ENCODE measurements around the gene SLIT1. TPM values are rescaled to one million over a fixed set of nuclear protein-coding genes. Genes with fewer than 3 reads are reported as not detected.

The SLIT1 gene
- total and polyA plus RNA-seq, 2 of the 8 experiments (the other 6 are each of a cell fraction or from before 2014, with no cell fraction given) = 0.70 to 0.88 TPM

DNA sequence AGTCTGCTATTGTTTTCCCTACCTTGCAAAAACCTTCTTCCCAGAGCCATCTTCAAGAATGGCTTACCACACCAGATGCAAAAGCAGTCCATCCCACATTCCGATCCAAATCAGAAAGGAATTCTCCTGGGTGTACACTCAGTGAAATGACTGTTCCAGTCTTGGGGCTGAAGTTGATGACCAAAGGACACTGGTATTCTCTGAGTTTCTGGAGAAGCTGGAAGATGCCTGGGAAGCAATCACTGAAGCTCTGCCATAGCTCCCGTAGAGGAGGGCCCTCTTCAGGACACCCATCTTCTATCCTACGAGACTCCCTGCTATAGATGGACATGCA lies 197.9 kb downstream of the SLIT1 start:
- H4K5ac ChIP-seq (ENCODE audit: insufficient read length, low read depth, low read length) = no peak overlapping the region
- ChIA-PET CTCF (ENCODE audit: partially characterized antibody) (interaction anchor here (1.1 to 4.8 kb wide), 4 partner anchors 38 to 346 kb away, joined by 3 to 25 read pairs (median 6); partner anchors contain the start of gene PIK3AP1), POLR2A (ENCODE audit: partially characterized antibody) (no interaction called here)
- H2BK15ac ChIP-seq (ENCODE audit: low read length) = no peak overlapping the region
- H2BK120ac ChIP-seq (replicated peaks; ENCODE audit: low read depth, low read length) = no peak overlapping the region
- H2BK5ac ChIP-seq (ENCODE audit: low read depth, low read length) = no peak overlapping the region
- H4K8ac ChIP-seq (ENCODE audit: extremely low read depth, insufficient read depth, low read length) = no peak overlapping the region
- H3K9me3 ChIP-seq (ENCODE audit: insufficient read depth in 2 of 2, low read depth in 1 of 2, low read length in 1 of 2) = no peaks in the 10 kb centered on the region
- H3K27ac ChIP-seq (ENCODE audit: low read depth, low read length) = no peak overlapping the region
- no peak overlapping the region for H2BK12ac ChIP-seq (ENCODE audit: low read depth, low read length)
- H2AFZ ChIP-seq (ENCODE audit: low read length) = no peak overlapping the region
- no peak overlapping the region for H3K14ac ChIP-seq (ENCODE audit: insufficient read length)
- 81% methylated on average over 3 of the region's 3 CpGs; no CpG with 5 or more reads in 1 of the 2 experiments for WGBS, 2 experiments (ENCODE audit: extremely low coverage in 1 of 2, insufficient coverage in 1 of 2, insufficient read length in 1 of 2, insufficient replicate concordance in 2 of 2, low coverage in 1 of 2, low lambda C conversion rate in 2 of 2, missing lambda C conversion rate in 1 of 2)
- no peak overlapping the region for H3K23ac ChIP-seq (ENCODE audit: insufficient read length)
- no peaks in the 10 kb centered on the region for H4K20me1 ChIP-seq (replicated peaks in 1 of 2; ENCODE audit: control insufficient read depth in 1 of 2, insufficient read depth in 2 of 2, low read length in 2 of 2)
- no peak for FAIRE-seq
- no peak for DNase-seq (ENCODE audit: low read depth in 1 of 2, low spot score in 2 of 2)
- H3K18ac ChIP-seq (ENCODE audit: extremely low read depth, low read length) = no peak overlapping the region
- H3K4me1 ChIP-seq (replicated peaks in 1 of 4; ENCODE audit: control insufficient read depth in 3 of 4, insufficient read depth in 4 of 4, low read length in 3 of 4) = peaks cover 0 to 10% (median 1%) of the 10 kb centered on the region in 4 experiments; a peak in 5 of 7 replicates
- H3K4me3 ChIP-seq (ENCODE audit: extremely low read depth in 1 of 4, insufficient read depth in 2 of 4, low read depth in 3 of 4, low read length in 4 of 4) = no peak overlapping the region
- no peaks in the 10 kb centered on the region for H3K79me2 ChIP-seq (ENCODE audit: control insufficient read depth in 1 of 2, insufficient read depth in 2 of 2, low read length in 2 of 2)
- H3K27me3 ChIP-seq (replicated peaks in 1 of 4; ENCODE audit: control insufficient read depth in 3 of 4, extremely low read depth in 1 of 4, insufficient read depth in 3 of 4, low read length in 3 of 4) = no peaks in the 10 kb centered on the region
- no peak overlapping the region for H2BK20ac ChIP-seq (ENCODE audit: low read length)
- no peak overlapping the region for H4K91ac ChIP-seq (replicated peaks; ENCODE audit: insufficient read length, low read length)
- no peak overlapping the region for H3K4ac ChIP-seq (replicated peaks; ENCODE audit: insufficient read length, low read depth, low read length)
- H3K9ac ChIP-seq (replicated peaks in 1 of 4; ENCODE audit: extremely low read depth in 1 of 4, low read depth in 3 of 4, low read length in 3 of 4) = no peak overlapping the region
- no peak overlapping the region for H2AK5ac ChIP-seq (ENCODE audit: low read depth, low read length)
- no peaks in the 10 kb centered on the region for H3K79me1 ChIP-seq (ENCODE audit: low read depth, low read length)
- H3K23me2 ChIP-seq (ENCODE audit: low read depth, low read length) = no peaks in the 10 kb centered on the region
- H3K4me2 ChIP-seq (ENCODE audit: insufficient read depth in 1 of 2, low read depth in 2 of 2, low read length in 2 of 2) = no peak overlapping the region
- no peaks in the 10 kb centered on the region for H3K36me3 ChIP-seq (ENCODE audit: control insufficient read depth in 2 of 4, insufficient read depth in 4 of 4, low read length in 3 of 4)
- no peak overlapping the region for H3K56ac ChIP-seq (replicated peaks; ENCODE audit: insufficient read length, low read depth, low read length)
- TF ChIP-seq CBX5 (IDR thresholded peaks at IDR 0.05; ENCODE audit: low read depth, low read length) = no peak
- no peak for TF ChIP-seq FOSL1 (IDR thresholded peaks at IDR 0.05; ENCODE audit: insufficient read depth, low read depth, low read length)
- TF ChIP-seq, protein P1, sequence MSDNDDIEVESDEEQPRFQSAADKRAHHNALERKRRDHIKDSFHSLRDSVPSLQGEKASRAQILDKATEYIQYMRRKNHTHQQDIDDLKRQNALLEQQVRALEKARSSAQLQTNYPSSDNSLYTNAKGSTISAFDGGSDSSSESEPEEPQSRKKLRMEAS (IDR thresholded peaks at IDR 0.05) = no peak

All from H1 (cell line).